HT1080 (cell line): ENCODE data around the gene KRTAP6-3. TPM values are rescaled to one million over a fixed set of nuclear protein-coding genes. Genes with fewer than 3 reads are reported as not detected.

Experiments
- DNase-seq: peaks from one replicate; pipeline ENCODE4 v3.0.0-alpha.2; 2015; ENCODE audit warnings: low read depth
- small RNA-seq: library from RNA; depleted of rRNA; stranded (forward); fragments of <200 nt; gene quantifications from one replicate; pipeline ENCODE3, GENCODE V24; 2014
- total RNA-seq: library from RNA; depleted of rRNA; stranded (reverse); fragments of >200 nt; shearing (Covaris generic); gene quantifications from 2 replicates; pipeline ENCODE4 v1.2.3, GENCODE V29; 2014; rRNA removed

KRTAP6-3 gene
- total RNA-seq, 1 experiment from 2014 or later, result not detected

GRCh38 chr21:30623362-30623761, 31.1 kb downstream of the KRTAP6-3 start:
- DNase-seq, result no peak

GRCh38 chr21:30625449-30626165, 33.4 kb downstream of the KRTAP6-3 start:
- no peak for DNase-seq

DNA sequence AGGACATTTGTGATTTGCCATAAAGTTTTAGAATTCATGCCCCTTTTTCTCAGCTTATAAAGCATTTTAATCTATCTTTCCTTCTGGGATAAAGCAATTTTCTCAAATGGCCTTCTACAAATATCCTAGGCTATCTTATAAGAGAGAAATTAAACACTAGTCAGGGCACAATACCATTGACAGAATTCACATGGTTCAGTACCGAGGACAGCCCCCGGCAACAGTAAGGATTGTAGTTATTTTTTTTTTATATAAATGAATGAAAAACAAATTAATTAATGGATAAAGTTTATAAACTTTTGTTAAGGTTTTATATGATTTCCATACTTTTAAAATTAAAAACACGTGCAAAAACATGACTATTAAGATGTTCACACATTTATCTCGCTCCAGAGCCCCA, 35.9 kb downstream of the KRTAP6-3 start:
- DNase-seq, result no peak

DNA sequence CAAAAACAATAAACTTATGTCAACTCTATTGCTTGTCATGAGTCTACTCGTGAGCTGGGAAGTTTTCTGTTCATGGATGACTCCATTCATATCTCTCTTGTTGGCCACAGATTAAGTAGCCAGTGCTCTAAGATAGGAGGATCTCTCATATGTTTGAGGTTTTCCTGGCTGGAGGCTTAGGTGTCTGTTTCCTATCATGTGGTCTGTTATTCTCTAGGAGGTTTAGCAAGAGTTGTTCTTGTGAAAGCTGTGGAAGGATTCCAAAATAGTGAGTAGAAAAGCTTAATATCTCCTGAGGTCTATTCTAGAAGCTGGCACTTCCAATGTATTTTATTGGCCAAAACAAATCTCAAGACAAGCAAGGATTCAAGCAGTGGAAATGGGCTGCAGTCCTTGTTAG, 37.0 kb downstream of the KRTAP6-3 start:
- no peak for DNase-seq

DNA sequence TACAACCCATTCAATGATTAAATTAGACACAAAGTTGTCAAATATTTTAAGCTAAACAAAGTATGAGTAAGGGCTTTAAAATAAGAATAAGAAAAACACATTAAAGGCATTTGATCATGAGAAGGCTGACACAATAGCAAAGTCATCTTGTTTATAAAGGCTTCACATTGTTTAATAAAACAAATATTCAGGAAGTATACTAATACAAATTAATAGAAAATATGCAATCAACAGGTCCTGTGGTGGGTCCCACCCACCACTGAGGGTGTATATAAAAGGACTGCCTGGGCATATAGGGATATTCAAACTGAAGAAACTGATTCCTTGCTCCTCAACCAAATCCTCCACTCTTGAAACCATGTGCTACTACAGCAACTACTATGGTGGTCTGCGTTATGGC, 42.7 kb downstream of the KRTAP6-3 start, which contains the start of gene KRTAP20-2:
KRTAP20-2 (plus strand) TSS at position 301 of the 400 bp plus-strand sequence; CDS start at position 359, 58 bp downstream.
- DNase-seq, result no peak

- DNase-seq, result no peak
Measured at GRCh38 chr21:30638686-30639085, 46.4 kb downstream of the KRTAP6-3 start.

- no peak for DNase-seq
Measured at GRCh38 chr21:30642564-30642963, 50.3 kb downstream of the KRTAP6-3 start, which contains the start of gene KRTAP20-3. KRTAP20-3 (plus strand) TSS chr21:30642864.

Small RNAs within 50 kb of the gene (small RNA-seq; reads per million reads assigned to genes)
- not detected for gene KRTAP20-1
- not detected for gene KRTAP20-3
- not detected for gene KRTAP20-4
- gene KRTAP22-1, result not detected
- not detected for gene KRTAP22-2

Other genes starting within 250 kb of the KRTAP6-3 start
- not detected in 2 replicates for gene KRTAP23-1, start 243.8 kb upstream of the KRTAP6-3 start, total RNA-seq
- gene KRTAP13-2, start 220.2 kb upstream of the KRTAP6-3 start, total RNA-seq, result not detected in 2 replicates
- gene KRTAP13-1, start 196.4 kb upstream of the KRTAP6-3 start, total RNA-seq, result not detected in 2 replicates
- gene KRTAP13-3, start 166.5 kb upstream of the KRTAP6-3 start, total RNA-seq, result not detected in 2 replicates
- gene KRTAP13-4, start 162.2 kb upstream of the KRTAP6-3 start, total RNA-seq, result not detected in 2 replicates
- not detected in 2 replicates for gene KRTAP15-1, start 152.2 kb upstream of the KRTAP6-3 start, total RNA-seq
- not detected in 2 replicates for gene KRTAP19-1, start 112.1 kb upstream of the KRTAP6-3 start, total RNA-seq
- not detected in 2 replicates for gene KRTAP19-2, start 105.0 kb upstream of the KRTAP6-3 start, total RNA-seq
- not detected in 2 replicates for gene KRTAP19-3, start 100.4 kb upstream of the KRTAP6-3 start, total RNA-seq
- not detected in 2 replicates for gene KRTAP19-4, start 95.3 kb upstream of the KRTAP6-3 start, total RNA-seq
- not detected in 2 replicates for gene KRTAP19-5, start 90.3 kb upstream of the KRTAP6-3 start, total RNA-seq
- gene KRTAP19-6, start 50.6 kb upstream of the KRTAP6-3 start, total RNA-seq, result not detected in 2 replicates
- gene KRTAP19-7, start 31.1 kb upstream of the KRTAP6-3 start, total RNA-seq, result not detected in 2 replicates
- not detected in 2 replicates for gene KRTAP22-2, start 2.0 kb upstream of the KRTAP6-3 start, total RNA-seq
- gene KRTAP6-2, start 6.5 kb downstream of the KRTAP6-3 start, total RNA-seq, result not detected in 2 replicates
- not detected in 2 replicates for gene KRTAP22-1, start 8.6 kb downstream of the KRTAP6-3 start, total RNA-seq
- not detected in 2 replicates for gene KRTAP6-1, start 21.5 kb downstream of the KRTAP6-3 start, total RNA-seq
- not detected in 2 replicates for gene KRTAP20-1, start 24.0 kb downstream of the KRTAP6-3 start, total RNA-seq
- not detected in 2 replicates for gene KRTAP20-4, start 28.2 kb downstream of the KRTAP6-3 start, total RNA-seq
- not detected in 2 replicates for gene KRTAP20-2, start 42.8 kb downstream of the KRTAP6-3 start, total RNA-seq
- not detected in 2 replicates for gene KRTAP20-3, start 50.4 kb downstream of the KRTAP6-3 start, total RNA-seq
- not detected in 2 replicates for gene KRTAP21-3, start 126.3 kb downstream of the KRTAP6-3 start, total RNA-seq
- not detected in 2 replicates for gene KRTAP21-2, start 154.8 kb downstream of the KRTAP6-3 start, total RNA-seq
- gene KRTAP21-1, start 163.0 kb downstream of the KRTAP6-3 start, total RNA-seq, result not detected in 2 replicates
- not detected in 2 replicates for gene KRTAP8-1, start 220.8 kb downstream of the KRTAP6-3 start, total RNA-seq
- not detected in 2 replicates for gene KRTAP7-1, start 237.3 kb downstream of the KRTAP6-3 start, total RNA-seq